ENCODE results near the gene SMR3A.

SMR3A gene

GRCh38 chr4:70360460-70360859 is at the start of gene SMR3A:
Gene SMR3A, plus strand, starts transcription at chr4:70360760. Its CDS starts 1,356 bp downstream, at chr4:70362116.
- TF ChIP-seq POLR2AphosphoS5 (IDR thresholded peaks at IDR 0.05; ENCODE audit: borderline replicate concordance, low read depth, low read length) (no peak), FOXP2 (optimal IDR thresholded peaks at IDR 0.05; ENCODE audit: control extremely low read depth, extremely low read length, insufficient read depth) (no peak), EZH2 (IDR thresholded peaks at IDR 0.05) (no peak)
- no peaks in the 10 kb centered on the region for H3K9me3 ChIP-seq (ENCODE audit: low read depth, low read length)
- no peak for DNase-seq (ENCODE audit: low read depth, low spot score)

GRCh38 chr4:70313736-70314135 is 46.8 kb upstream of the SMR3A start:
- H3K4me3 ChIP-seq: no peak overlapping the region
- no peak overlapping the region for H3K9ac ChIP-seq (ENCODE audit: insufficient read length)
- no peak overlapping the region for H3K27ac ChIP-seq
- TF ChIP-seq POLR2AphosphoS5 (IDR thresholded peaks at IDR 0.05; ENCODE audit: borderline replicate concordance, low read depth, low read length) (no peak), FOXP2 (optimal IDR thresholded peaks at IDR 0.05; ENCODE audit: control extremely low read depth, extremely low read length, insufficient read depth) (no peak), EZH2 (IDR thresholded peaks at IDR 0.05) (no peak)
- no peaks in the 10 kb centered on the region for H3K36me3 ChIP-seq (ENCODE audit: insufficient read depth, low read length)
- no peak for DNase-seq (ENCODE audit: low read depth, low spot score)
- no peaks in the 10 kb centered on the region for H3K9me3 ChIP-seq (ENCODE audit: low read depth, low read length)

More at GRCh38 chr4:70360460-70360859, at the start of gene SMR3A:
- Histone ChIP-seq H3K36me3 (ENCODE audit: insufficient read depth, low read length) (no peaks in the 10 kb centered on the region), H3K27ac (no peak within 1 kb of the TSS), H3K9ac (ENCODE audit: insufficient read length) (no peak within 1 kb of the TSS), H3K4me3 (no peak within 1 kb of the TSS)

- no peak overlapping the region for H3K27ac ChIP-seq
- TF ChIP-seq POLR2AphosphoS5 (IDR thresholded peaks at IDR 0.05; ENCODE audit: borderline replicate concordance, low read depth, low read length) (no peak), EZH2 (IDR thresholded peaks at IDR 0.05) (no peak), FOXP2 (optimal IDR thresholded peaks at IDR 0.05; ENCODE audit: control extremely low read depth, extremely low read length, insufficient read depth) (no peak)
- H3K9me3 ChIP-seq (ENCODE audit: low read depth, low read length): no peaks in the 10 kb centered on the region
- no peak for DNase-seq (ENCODE audit: low read depth, low spot score)
- H3K36me3 ChIP-seq (ENCODE audit: insufficient read depth, low read length): no peaks in the 10 kb centered on the region
- H3K4me3 ChIP-seq: no peak overlapping the region
- H3K9ac ChIP-seq (ENCODE audit: insufficient read length): no peak overlapping the region
These were observed 44.6 kb upstream of the SMR3A start for GRCh38 chr4:70315928-70316327.

- DNase-seq (ENCODE audit: low read depth, low spot score): no peak
- H3K27ac ChIP-seq: no peak overlapping the region
- H3K4me3 ChIP-seq: no peak overlapping the region
- no peaks in the 10 kb centered on the region for H3K9me3 ChIP-seq (ENCODE audit: low read depth, low read length)
- H3K36me3 ChIP-seq (ENCODE audit: insufficient read depth, low read length): no peaks in the 10 kb centered on the region
- no peak for TF ChIP-seq EZH2 (IDR thresholded peaks at IDR 0.05)
- TF ChIP-seq POLR2AphosphoS5 (IDR thresholded peaks at IDR 0.05; ENCODE audit: borderline replicate concordance, low read depth, low read length): no peak
- TF ChIP-seq FOXP2 (optimal IDR thresholded peaks at IDR 0.05; ENCODE audit: control extremely low read depth, extremely low read length, insufficient read depth): no peak
- no peak overlapping the region for H3K9ac ChIP-seq (ENCODE audit: insufficient read length)
These were observed 34.5 kb upstream of the SMR3A start for GRCh38 chr4:70326052-70326451.

GRCh38 chr4:70334681-70335080 is 25.9 kb upstream of the SMR3A start, which contains the start of gene CABS1:
Gene CABS1, plus strand, starts transcription at chr4:70334981. Its CDS starts 59 bp downstream, at chr4:70335040.
- Histone ChIP-seq H3K36me3 (ENCODE audit: insufficient read depth, low read length) (no peaks in the 10 kb centered on the region), H3K9ac (ENCODE audit: insufficient read length) (no peak within 1 kb of the TSS), H3K4me3 (no peak within 1 kb of the TSS), H3K9me3 (ENCODE audit: low read depth, low read length) (no peaks in the 10 kb centered on the region), H3K27ac (no peak within 1 kb of the TSS)
- DNase-seq (ENCODE audit: low read depth, low spot score): no peak
- TF ChIP-seq POLR2AphosphoS5 (IDR thresholded peaks at IDR 0.05; ENCODE audit: borderline replicate concordance, low read depth, low read length) (no peak), EZH2 (IDR thresholded peaks at IDR 0.05) (no peak), FOXP2 (optimal IDR thresholded peaks at IDR 0.05; ENCODE audit: control extremely low read depth, extremely low read length, insufficient read depth) (no peak)

GRCh38 chr4:70336043-70336442 is 24.5 kb upstream of the SMR3A start:
- TF ChIP-seq EZH2 (IDR thresholded peaks at IDR 0.05) (no peak), FOXP2 (optimal IDR thresholded peaks at IDR 0.05; ENCODE audit: control extremely low read depth, extremely low read length, insufficient read depth) (no peak), POLR2AphosphoS5 (IDR thresholded peaks at IDR 0.05; ENCODE audit: borderline replicate concordance, low read depth, low read length) (no peak)

GRCh38 chr4:70337886-70338420 is 22.6 kb upstream of the SMR3A start:
- no peak overlapping the region for H3K9ac ChIP-seq (ENCODE audit: insufficient read length)
- no peaks in the 10 kb centered on the region for H3K9me3 ChIP-seq (ENCODE audit: low read depth, low read length)
- TF ChIP-seq EZH2 (IDR thresholded peaks at IDR 0.05) (no peak), POLR2AphosphoS5 (IDR thresholded peaks at IDR 0.05; ENCODE audit: borderline replicate concordance, low read depth, low read length) (no peak), FOXP2 (optimal IDR thresholded peaks at IDR 0.05; ENCODE audit: control extremely low read depth, extremely low read length, insufficient read depth) (no peak)
- H3K36me3 ChIP-seq (ENCODE audit: insufficient read depth, low read length): no peaks in the 10 kb centered on the region
- H3K4me3 ChIP-seq: no peak overlapping the region
- DNase-seq (ENCODE audit: low read depth, low spot score): no peak
- no peak overlapping the region for H3K27ac ChIP-seq

More at GRCh38 chr4:70336043-70336442, 24.5 kb upstream of the SMR3A start:
- Histone ChIP-seq H3K4me3 (no peak overlapping the region), H3K27ac (no peak overlapping the region), H3K9ac (ENCODE audit: insufficient read length) (no peak overlapping the region), H3K36me3 (ENCODE audit: insufficient read depth, low read length) (no peaks in the 10 kb centered on the region), H3K9me3 (ENCODE audit: low read depth, low read length) (no peaks in the 10 kb centered on the region)
- no peak for DNase-seq (ENCODE audit: low read depth, low spot score)

- no peaks in the 10 kb centered on the region for H3K36me3 ChIP-seq (ENCODE audit: insufficient read depth, low read length)
- TF ChIP-seq FOXP2 (optimal IDR thresholded peaks at IDR 0.05; ENCODE audit: control extremely low read depth, extremely low read length, insufficient read depth): no peak
- no peak for TF ChIP-seq EZH2 (IDR thresholded peaks at IDR 0.05)
- no peak for TF ChIP-seq POLR2AphosphoS5 (IDR thresholded peaks at IDR 0.05; ENCODE audit: borderline replicate concordance, low read depth, low read length)
These were observed 4.4 kb upstream of the SMR3A start for GRCh38 chr4:70356185-70356584.

More at GRCh38 chr4:70356185-70356584, 4.4 kb upstream of the SMR3A start:
- no peaks in the 10 kb centered on the region for H3K9me3 ChIP-seq (ENCODE audit: low read depth, low read length)
- DNase-seq (ENCODE audit: low read depth, low spot score): no peak
- no peak overlapping the region for H3K4me3 ChIP-seq
- H3K27ac ChIP-seq: no peak overlapping the region
- no peak overlapping the region for H3K9ac ChIP-seq (ENCODE audit: insufficient read length)

Measured in SK-N-MC (cell line).